HG03196 (cell line): ENCODE results near the gene OSBPL3.

ENCODE experiments used
- ATAC-seq: cut with Tn5 transposase; IDR thresholded peaks from one replicate; pipeline ENCODE4 v1.9.1; 2021; ENCODE audit not compliant: unreplicated experiment

Gene OSBPL3

GRCh38 chr7:24868741-24869140 lies 111.2 kb downstream of the OSBPL3 start:
- ATAC-seq: no peak

DNA sequence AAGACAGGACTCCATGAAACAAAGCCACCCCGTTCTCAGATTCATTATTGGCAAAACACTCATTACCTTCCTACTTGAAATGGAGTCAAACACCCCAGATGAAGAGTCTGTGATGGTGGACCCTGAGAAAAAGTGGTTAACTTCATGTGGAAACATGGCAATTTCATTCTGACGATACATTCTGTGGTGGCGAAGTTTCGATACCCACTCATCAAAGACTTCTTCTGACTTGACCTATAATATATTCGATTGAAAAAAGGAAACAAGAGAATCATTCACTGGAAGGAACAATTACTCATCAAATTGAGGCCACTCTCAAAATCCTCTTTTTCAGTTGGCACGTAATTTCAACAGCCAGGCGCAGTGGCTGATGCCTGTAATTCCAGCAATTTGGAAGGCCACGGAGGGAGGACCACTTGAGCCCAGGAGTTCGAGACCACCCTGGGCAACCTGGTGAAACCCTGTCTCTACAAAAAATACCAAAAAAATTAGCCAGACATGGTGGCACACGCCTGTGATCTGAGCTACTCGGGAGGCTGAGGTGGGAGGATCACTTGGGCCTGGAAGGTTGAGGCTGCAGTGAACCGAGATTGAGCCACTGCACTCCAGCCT lies 113.9 kb downstream of the OSBPL3 start:
- no peak for ATAC-seq

DNA sequence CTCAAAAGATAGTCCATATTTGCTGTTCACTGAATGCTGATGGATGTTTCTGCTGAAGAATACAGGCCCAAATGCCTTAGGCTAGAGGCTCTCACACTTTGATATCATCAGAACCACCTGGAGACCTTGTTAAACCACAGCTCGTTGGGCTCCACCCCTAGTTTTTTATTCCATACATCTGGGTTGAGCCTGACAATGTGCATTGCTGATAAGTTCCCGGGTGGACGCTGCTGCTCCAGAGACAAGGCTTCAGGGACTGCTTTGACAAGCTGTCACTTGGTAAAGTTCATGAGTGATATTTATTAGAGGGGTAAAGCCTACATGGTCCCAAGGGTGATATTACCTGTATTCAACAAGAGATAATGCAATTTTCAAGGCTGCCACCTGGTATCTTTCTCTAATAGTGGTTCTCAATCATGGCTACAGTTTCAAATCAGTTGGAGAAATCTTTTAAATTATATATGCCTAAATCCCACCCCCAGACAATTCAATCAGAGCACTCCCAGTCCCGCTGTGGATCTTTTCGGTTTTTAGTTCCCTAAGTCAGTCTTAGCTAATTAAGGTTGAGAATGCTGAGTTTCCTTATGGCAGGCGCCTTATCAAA lies 115.7 kb downstream of the OSBPL3 start:
- no peak for ATAC-seq

- no peak for ATAC-seq
Observed at GRCh38 chr7:24863626-24864025, 116.4 kb downstream of the OSBPL3 start.

GRCh38 chr7:24862461-24862860 lies 117.5 kb downstream of the OSBPL3 start:
- ATAC-seq: no peak

DNA sequence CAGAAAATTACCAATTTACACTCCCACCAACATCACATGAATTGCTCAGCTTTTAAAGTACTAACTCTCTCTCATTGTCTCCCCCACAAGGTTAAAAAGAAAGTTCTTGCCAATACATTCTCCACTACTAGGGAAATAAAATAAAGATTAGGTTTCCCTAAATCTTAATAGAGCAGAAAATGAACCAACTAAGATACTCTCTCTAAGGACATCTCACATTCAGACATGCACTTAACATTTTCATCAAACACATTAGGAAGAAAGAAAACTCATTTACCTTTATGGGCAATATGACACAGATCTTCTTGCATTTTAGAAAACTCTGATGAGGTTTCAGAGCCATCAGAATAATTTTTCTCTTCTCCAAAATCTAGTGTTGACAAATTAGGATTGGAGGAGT lies 118.6 kb downstream of the OSBPL3 start:
- no peak for ATAC-seq

GRCh38 chr7:24860611-24861010 lies 119.4 kb downstream of the OSBPL3 start:
- no peak for ATAC-seq

DNA sequence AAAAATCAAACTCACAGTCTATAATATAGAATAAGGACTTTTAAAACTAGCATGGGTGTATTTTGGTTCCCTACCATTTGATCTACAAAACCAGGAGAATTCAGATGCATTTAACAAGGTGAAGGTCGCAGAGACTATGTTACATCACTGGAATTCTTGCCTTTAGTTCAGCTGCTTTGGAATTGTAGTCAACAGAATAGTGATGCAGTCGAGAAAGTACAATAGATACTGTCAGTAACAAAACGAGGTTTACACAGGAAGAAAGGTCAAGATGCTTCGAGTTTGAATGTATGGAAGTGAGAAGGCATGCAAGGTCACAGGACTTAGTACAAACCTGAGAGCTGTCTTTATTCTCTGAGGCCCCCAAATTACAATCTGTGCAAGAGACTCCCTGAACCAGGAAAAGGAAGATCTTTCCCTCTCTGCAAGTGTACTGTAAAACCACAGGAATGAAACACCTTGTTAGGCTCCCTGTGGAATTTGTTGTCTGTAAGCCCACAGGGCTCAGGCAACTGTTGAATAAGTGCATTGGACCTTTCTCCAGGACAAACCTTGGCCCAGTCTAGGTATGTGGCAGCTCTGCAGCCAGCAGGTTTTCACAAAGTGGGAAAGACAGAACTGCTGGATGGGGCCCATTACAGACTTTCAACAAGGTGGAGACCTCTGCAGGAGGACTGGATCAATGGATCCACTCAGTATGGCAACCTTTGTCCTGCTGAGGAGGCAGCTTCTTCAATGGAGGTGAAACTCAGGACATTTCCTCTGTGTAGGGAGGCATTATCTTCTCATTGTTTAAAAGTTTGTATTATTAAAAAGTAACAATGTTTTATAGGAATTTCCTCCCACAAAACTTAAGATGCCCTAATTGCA lies 121.6 kb downstream of the OSBPL3 start:
- no peak for ATAC-seq

GRCh38 chr7:24857623-24858022 lies 122.4 kb downstream of the OSBPL3 start:
- no peak for ATAC-seq

- ATAC-seq: no peak
Observed at GRCh38 chr7:24854866-24855265, 125.1 kb downstream of the OSBPL3 start.

DNA sequence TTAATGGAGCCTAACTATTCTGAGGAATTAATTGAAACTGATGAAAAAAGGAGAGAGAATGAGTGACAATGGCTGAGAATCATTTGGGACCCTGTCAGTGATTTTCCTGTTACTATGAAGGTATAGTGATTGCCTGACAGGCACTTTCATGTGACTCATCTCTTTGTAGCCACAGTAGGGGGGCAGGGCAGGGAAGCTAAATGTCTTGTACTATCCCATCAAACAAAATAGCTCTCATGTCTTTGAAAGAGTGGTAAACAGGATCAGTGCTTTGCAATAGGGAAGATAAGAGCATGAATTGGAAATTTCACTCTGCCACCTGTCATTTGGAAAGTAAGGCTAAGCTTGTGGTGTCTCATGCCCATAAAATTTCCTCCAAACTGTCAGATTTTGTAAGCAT lies 128.2 kb downstream of the OSBPL3 start:
- ATAC-seq: no peak

- no peak for ATAC-seq
Observed at GRCh38 chr7:24848878-24849277, 131.1 kb downstream of the OSBPL3 start.

- ATAC-seq: no peak
Observed at GRCh38 chr7:24847754-24848153, 132.2 kb downstream of the OSBPL3 start.

DNA sequence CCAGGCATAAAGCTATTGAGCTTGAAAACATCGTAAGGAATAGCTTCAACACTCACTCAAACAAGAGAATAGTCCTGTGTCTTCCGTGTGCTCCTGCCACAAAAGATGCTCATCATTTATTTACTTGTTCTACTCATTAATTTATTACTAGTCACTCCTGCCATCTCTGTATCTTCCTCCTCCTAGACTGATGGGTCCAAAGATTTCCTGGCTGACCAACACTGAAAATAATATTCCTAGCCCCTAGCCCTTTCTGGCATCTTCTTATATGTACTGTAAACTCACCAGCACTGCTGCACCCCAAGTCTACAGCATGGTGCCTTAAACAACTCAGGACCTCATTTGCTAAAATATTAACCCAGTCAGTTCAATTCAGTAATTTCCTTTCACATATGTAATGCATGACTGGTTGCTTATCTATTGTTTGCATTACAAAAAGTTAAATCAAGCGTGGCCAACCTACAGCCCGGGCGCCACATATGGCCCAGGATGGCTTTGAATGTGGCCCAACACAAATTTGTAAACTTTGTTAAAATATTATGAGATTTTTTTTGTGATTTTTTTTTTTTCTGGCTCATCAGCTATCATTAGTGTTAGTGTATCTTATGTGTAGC lies 136.1 kb downstream of the OSBPL3 start:
- ATAC-seq: no peak

GRCh38 chr7:24842449-24843241 lies 137.3 kb downstream of the OSBPL3 start:
- peak; percentile 58 for ATAC-seq

- ATAC-seq: no peak
Observed at GRCh38 chr7:24842029-24842428, 137.9 kb downstream of the OSBPL3 start.

DNA sequence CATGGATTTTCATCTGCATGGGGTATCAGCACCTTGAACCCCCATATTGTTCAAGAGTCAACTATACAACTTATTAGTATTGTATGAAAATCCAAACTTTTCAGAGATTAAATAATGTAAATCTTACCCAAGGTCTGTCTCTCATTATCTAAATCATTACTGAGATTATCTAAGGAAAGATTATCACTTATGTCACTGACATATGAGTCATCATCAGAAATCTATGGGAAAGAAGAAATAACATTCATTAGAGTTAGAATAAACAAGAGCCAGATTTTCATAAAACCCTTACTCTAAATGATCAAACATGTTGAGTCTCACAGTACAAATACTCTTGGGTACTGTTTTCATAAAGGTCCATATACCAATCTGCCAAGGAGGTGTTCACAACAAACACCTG lies 139.4 kb downstream of the OSBPL3 start:
- no peak for ATAC-seq

DNA sequence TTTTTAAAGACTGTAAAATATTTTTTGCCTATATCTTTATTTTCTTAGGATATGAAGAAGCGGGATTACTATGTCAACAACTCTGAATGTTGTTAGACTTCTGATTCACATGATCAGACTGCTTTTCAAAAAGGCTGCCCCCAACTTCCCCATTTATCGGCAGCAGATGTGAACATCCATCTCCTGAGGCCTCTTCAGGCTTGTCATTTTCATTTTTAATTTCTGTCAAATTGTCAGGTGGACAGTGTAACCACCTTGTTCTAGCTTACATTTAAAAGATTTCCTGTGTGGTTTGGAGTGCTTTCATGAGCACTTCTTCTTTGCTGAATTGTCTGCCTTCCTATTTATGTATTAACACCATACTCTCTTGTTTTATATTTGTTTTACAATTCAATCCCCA lies 143.9 kb downstream of the OSBPL3 start:
- peak; percentile 77 for ATAC-seq

DNA sequence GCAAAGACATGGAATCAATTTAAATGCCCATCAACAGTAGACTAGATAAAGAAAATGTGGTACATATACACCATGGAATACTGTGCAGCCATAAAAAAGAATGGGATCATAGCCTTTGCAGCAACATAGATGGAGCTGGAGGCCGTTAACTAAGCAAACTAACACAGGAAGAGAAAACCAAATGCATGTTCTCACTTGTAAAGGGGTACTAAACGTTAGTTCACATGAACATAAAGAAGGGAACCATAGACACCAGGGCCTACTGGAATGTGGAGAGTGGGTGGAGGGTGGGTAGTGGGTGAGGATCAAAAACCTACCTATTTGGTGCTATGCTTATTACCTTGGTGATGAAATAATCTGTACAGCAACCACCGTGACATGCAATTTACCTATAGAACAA lies 144.3 kb downstream of the OSBPL3 start:
- ATAC-seq: peak; percentile 8

DNA sequence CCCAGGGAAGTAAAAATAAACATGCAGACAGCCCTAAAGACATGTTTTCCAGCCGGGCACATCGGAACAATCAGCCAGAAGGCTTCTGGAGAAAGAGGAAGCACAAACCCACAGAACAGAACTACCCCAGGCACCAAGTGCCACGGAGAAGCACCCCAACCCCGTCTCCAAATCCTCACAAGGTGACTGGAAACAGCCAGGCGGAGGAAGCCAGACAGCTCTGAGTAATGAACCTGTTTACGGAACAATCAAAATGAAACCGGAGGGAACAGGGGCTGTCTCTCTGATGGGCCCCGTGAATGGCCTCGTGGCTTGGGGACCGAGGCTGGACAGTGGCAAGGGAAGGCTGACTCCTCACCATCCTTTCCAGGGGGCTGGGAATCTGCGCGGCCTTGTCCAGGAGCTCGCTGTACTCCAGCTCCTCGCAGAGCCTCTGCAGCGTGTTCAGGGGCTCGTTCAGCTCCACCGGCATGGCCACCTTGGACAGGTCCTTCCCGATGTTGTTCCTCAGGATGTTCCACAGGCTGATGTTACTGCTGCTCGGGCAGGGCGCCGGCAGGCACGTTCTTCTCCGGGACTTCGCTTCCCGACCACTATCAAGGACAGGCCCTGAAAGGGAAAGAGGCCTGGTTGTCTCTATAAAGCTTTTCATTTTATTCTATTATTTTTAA lies 145.7 kb downstream of the OSBPL3 start:
- peak; percentile 42 for ATAC-seq
